SKM-1 treated with dmso at 0.1 percent for 144 hours (cell line): ENCODE results near the gene RNF217.
A peak's percentile ranks its signal among the peaks of the same experiment; 100 is the strongest.
"Not testable (repeated sequence)": the region's sequence is repeated elsewhere in the genome, so short reads cannot be mapped to it uniquely, and the experiment has no call there.

Source experiments
- DNase-seq: peaks from one replicate; lab custom pipeline; 2025; ENCODE audit not compliant: unreplicated experiment; lab: John Stamatoyannopoulos, UW

Gene RNF217

GRCh38 chr6:125050663-125051318 lies 88.6 kb downstream of the RNF217 start:
- no peak for DNase-seq

GRCh38 chr6:125053809-125054208 lies 91.6 kb downstream of the RNF217 start:
- no peak for DNase-seq

- no peak for DNase-seq
These were observed 92.1 kb downstream of the RNF217 start for GRCh38 chr6:125054331-125054730.

- no peak for DNase-seq
These were observed 95.4 kb downstream of the RNF217 start for GRCh38 chr6:125057392-125058246.

GRCh38 chr6:125058546-125058945 lies 96.3 kb downstream of the RNF217 start:
- DNase-seq: no peak

- DNase-seq: no peak
These were observed 101.1 kb downstream of the RNF217 start for GRCh38 chr6:125063307-125063706.

- no peak for DNase-seq
These were observed 103.9 kb downstream of the RNF217 start for GRCh38 chr6:125066140-125066539.

GRCh38 chr6:125066964-125067363 lies 104.7 kb downstream of the RNF217 start:
- peak; percentile 45 for DNase-seq

GRCh38 chr6:125067552-125067951 lies 105.3 kb downstream of the RNF217 start:
- no peak for DNase-seq

- no peak for DNase-seq
These were observed 110.8 kb downstream of the RNF217 start for GRCh38 chr6:125073071-125073470.

- DNase-seq: no peak
These were observed 111.9 kb downstream of the RNF217 start for GRCh38 chr6:125074120-125074519.

GRCh38 chr6:125075073-125075472 lies 112.8 kb downstream of the RNF217 start:
- DNase-seq: not testable (repeated sequence)

- no peak for DNase-seq
These were observed 113.7 kb downstream of the RNF217 start for GRCh38 chr6:125075741-125076481.

- no peak for DNase-seq
These were observed 114.2 kb downstream of the RNF217 start for GRCh38 chr6:125076482-125076742.

- DNase-seq: no peak
These were observed 115.2 kb downstream of the RNF217 start for GRCh38 chr6:125077453-125077852.

GRCh38 chr6:125078602-125079321 lies 116.5 kb downstream of the RNF217 start:
- DNase-seq: no peak

- no peak for DNase-seq
These were observed 120.9 kb downstream of the RNF217 start for GRCh38 chr6:125082908-125083683.

GRCh38 chr6:125083684-125083990 lies 121.4 kb downstream of the RNF217 start:
- DNase-seq: no peak

- no peak for DNase-seq
These were observed 124.5 kb downstream of the RNF217 start for GRCh38 chr6:125086716-125087115.

GRCh38 chr6:125088963-125089362 lies 126.7 kb downstream of the RNF217 start:
- no peak for DNase-seq

GRCh38 chr6:125094563-125094962 lies 132.3 kb downstream of the RNF217 start:
- no peak for DNase-seq
